Osteoblast (primary cell): ENCODE results near the gene RTP2. TPM values are rescaled to one million over a fixed set of nuclear protein-coding genes. Genes with fewer than 3 reads are reported as not detected.

Experiments
- DNase-seq: peaks from one replicate; pipeline ENCODE4 v3.0.0; 2011; ENCODE audit warnings: low spot score, mixed read lengths; ENCODE audit not compliant: insufficient read length; ENCODE audit errors: missing footprints
- H2AFZ ChIP-seq: 2 replicates; pipeline ENCODE4 v1.6.0; 2011; ENCODE audit warnings: mild to moderate bottlenecking, low read length
- H3K27ac ChIP-seq: 2 replicates; pipeline ENCODE4 v1.5.1; 2011; ENCODE audit warnings: mild to moderate bottlenecking, low read depth, low read length, moderate library complexity
- H3K27me3 ChIP-seq: 2 replicates; pipeline ENCODE4 v1.6.0; 2012; ENCODE audit warnings: mild to moderate bottlenecking, control low read depth, inconsistent platforms, low read length, moderate library complexity; ENCODE audit not compliant: insufficient read depth
- H3K36me3 ChIP-seq: 2 replicates; pipeline ENCODE4 v1.5.1; 2011; ENCODE audit warnings: mild to moderate bottlenecking, low read length, control low read depth, moderate library complexity; ENCODE audit not compliant: insufficient read depth
- H3K4me1 ChIP-seq: 2 replicates; pipeline ENCODE4 v1.5.1; 2011; ENCODE audit warnings: mild to moderate bottlenecking, low read length, control low read depth, moderate library complexity; ENCODE audit not compliant: insufficient read depth
- H3K4me2 ChIP-seq: 2 replicates; pipeline ENCODE4 v1.6.0; 2011; ENCODE audit warnings: mild to moderate bottlenecking, low read length; ENCODE audit not compliant: insufficient read depth
- H3K4me3 ChIP-seq: fragments of 200-600 bp; sonication (generic); 3 replicates; pipeline ENCODE4 v1.5.1; 2012; ENCODE audit warnings: mild to moderate bottlenecking, low read length, inconsistent platforms; ENCODE audit not compliant: insufficient read depth
- H3K79me2 ChIP-seq: 2 replicates; pipeline ENCODE4 v1.6.0; 2012; ENCODE audit warnings: mild to moderate bottlenecking, low read length, control low read depth, inconsistent platforms; ENCODE audit not compliant: insufficient read depth
- H3K9me3 ChIP-seq: 2 replicates; pipeline ENCODE4 v1.5.1; 2011; ENCODE audit warnings: low read depth, low read length, control low read depth
- H4K20me1 ChIP-seq: 2 replicates; pipeline ENCODE4 v1.6.0; 2012; ENCODE audit warnings: mild to moderate bottlenecking, low read length, control low read depth; ENCODE audit not compliant: insufficient read depth
- total RNA-seq: library from RNA; depleted of rRNA; stranded (reverse); fragments of >200 nt; gene quantifications from 2 replicates; pipeline ENCODE4 v1.2.3, GENCODE V29; 2012
- TF ChIP-seq, protein P1 (sequence below): IDR thresholded peaks from 2 replicates; pipeline ENCODE4 v1.5.1; 2011; ENCODE audit warnings: mild to moderate bottlenecking, low read depth, low read length, moderate library complexity; ENCODE audit errors: extremely low read depth

RTP2 gene
- total RNA-seq, 1 donor = not detected

- H3K4me2 ChIP-seq = no peak overlapping the region
- H3K27ac ChIP-seq = no peak overlapping the region
- H3K9me3 ChIP-seq = peaks cover 5% of the 10 kb centered on the region
- no peaks in the 10 kb centered on the region for H3K79me2 ChIP-seq
- DNase-seq = no peak
- peaks cover 18% of the 10 kb centered on the region for H3K27me3 ChIP-seq
- no peak overlapping the region for H2AFZ ChIP-seq
- TF ChIP-seq, protein P1, sequence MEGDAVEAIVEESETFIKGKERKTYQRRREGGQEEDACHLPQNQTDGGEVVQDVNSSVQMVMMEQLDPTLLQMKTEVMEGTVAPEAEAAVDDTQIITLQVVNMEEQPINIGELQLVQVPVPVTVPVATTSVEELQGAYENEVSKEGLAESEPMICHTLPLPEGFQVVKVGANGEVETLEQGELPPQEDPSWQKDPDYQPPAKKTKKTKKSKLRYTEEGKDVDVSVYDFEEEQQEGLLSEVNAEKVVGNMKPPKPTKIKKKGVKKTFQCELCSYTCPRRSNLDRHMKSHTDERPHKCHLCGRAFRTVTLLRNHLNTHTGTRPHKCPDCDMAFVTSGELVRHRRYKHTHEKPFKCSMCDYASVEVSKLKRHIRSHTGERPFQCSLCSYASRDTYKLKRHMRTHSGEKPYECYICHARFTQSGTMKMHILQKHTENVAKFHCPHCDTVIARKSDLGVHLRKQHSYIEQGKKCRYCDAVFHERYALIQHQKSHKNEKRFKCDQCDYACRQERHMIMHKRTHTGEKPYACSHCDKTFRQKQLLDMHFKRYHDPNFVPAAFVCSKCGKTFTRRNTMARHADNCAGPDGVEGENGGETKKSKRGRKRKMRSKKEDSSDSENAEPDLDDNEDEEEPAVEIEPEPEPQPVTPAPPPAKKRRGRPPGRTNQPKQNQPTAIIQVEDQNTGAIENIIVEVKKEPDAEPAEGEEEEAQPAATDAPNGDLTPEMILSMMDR = no peak
- no peaks in the 10 kb centered on the region for H3K4me1 ChIP-seq
- no peak overlapping the region for H3K4me3 ChIP-seq
- no peaks in the 10 kb centered on the region for H3K36me3 ChIP-seq
- no peaks in the 10 kb centered on the region for H4K20me1 ChIP-seq
Measured at GRCh38 chr3:187689984-187690383, 12.4 kb downstream of the RTP2 start.

- no peak for DNase-seq
- Histone ChIP-seq H3K4me2 (no peak overlapping the region), H3K4me1 (no peaks in the 10 kb centered on the region), H2AFZ (no peak overlapping the region), H3K27ac (no peak overlapping the region), H4K20me1 (no peaks in the 10 kb centered on the region), H3K4me3 (no peak overlapping the region), H3K9me3 (peaks cover 5% of the 10 kb centered on the region), H3K27me3 (peaks cover 18% of the 10 kb centered on the region), H3K79me2 (no peaks in the 10 kb centered on the region), H3K36me3 (no peaks in the 10 kb centered on the region)
- TF ChIP-seq, protein P1 = no peak
Measured at GRCh38 chr3:187686621-187687273, 15.6 kb downstream of the RTP2 start.

DNA sequence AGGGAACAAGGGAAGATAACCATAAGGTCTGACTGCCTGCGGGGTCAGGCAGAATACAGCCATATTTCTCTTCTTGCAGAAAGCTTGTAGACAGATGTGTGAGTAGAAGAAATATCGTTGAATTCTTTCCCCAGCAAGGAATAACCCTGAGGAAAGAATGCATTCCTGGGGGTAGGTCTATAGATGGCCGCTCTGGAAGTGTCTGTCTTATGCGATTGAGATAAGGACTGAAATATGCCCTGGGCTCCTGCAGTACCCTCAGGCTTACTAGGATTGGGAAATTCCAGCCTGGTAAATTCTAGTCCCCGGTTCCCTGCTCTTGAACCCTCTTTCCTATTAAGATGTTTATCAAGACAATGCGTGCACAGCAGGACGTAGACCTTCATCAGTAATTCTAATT, 16.4 kb downstream of the RTP2 start:
- TF ChIP-seq, protein P1 = no peak
- Histone ChIP-seq H4K20me1 (no peaks in the 10 kb centered on the region), H3K4me2 (no peak overlapping the region), H2AFZ (no peak overlapping the region), H3K27ac (no peak overlapping the region), H3K4me3 (no peak overlapping the region), H3K4me1 (no peaks in the 10 kb centered on the region), H3K79me2 (no peaks in the 10 kb centered on the region), H3K9me3 (peaks cover 5% of the 10 kb centered on the region), H3K36me3 (no peaks in the 10 kb centered on the region), H3K27me3 (peaks cover 20% of the 10 kb centered on the region)
- no peak for DNase-seq

- H3K9me3 ChIP-seq = peaks cover 5% of the 10 kb centered on the region
- H3K4me3 ChIP-seq = no peak overlapping the region
- H3K4me1 ChIP-seq = no peaks in the 10 kb centered on the region
- H3K27ac ChIP-seq = no peak overlapping the region
- no peaks in the 10 kb centered on the region for H4K20me1 ChIP-seq
- peaks cover 19% of the 10 kb centered on the region for H3K27me3 ChIP-seq
- no peak overlapping the region for H2AFZ ChIP-seq
- TF ChIP-seq, protein P1 = no peak
- H3K79me2 ChIP-seq = no peaks in the 10 kb centered on the region
- H3K36me3 ChIP-seq = no peaks in the 10 kb centered on the region
- H3K4me2 ChIP-seq = no peak overlapping the region
- DNase-seq = no peak
Measured at GRCh38 chr3:187684880-187685279, 17.5 kb downstream of the RTP2 start.
